H9 (cell line): ENCODE measurements around the gene RAB30. TPM values are rescaled to one million over a fixed set of nuclear protein-coding genes. Genes with fewer than 3 reads are reported as not detected.

Source experiments
- DNase-seq: peaks from one replicate; pipeline ENCODE4 v3.0.0-alpha.2; 2017
- H2AFZ ChIP-seq: one replicate; pipeline ENCODE4 v1.6.1; 2013; ENCODE audit warnings: mild to moderate bottlenecking, low read length, control low read depth, moderate library complexity
- H2AK5ac ChIP-seq: 2 replicates; pipeline ENCODE4 v1.6.1; 2013; ENCODE audit warnings: low read length, control low read depth, mixed read lengths; ENCODE audit not compliant: insufficient read length
- H2BK120ac ChIP-seq: one replicate; pipeline ENCODE4 v1.6.1; 2013; ENCODE audit warnings: low read depth, mild to moderate bottlenecking, low read length, control low read depth, inconsistent platforms; ENCODE audit not compliant: poor library complexity, severe bottlenecking
- H2BK12ac ChIP-seq: 2 replicates; pipeline ENCODE4 v1.6.1; 2013; ENCODE audit warnings: low read length, control low read depth, mixed read lengths, low read depth; ENCODE audit not compliant: insufficient read length
- H2BK15ac ChIP-seq: 2 replicates; pipeline ENCODE4 v1.6.1; 2013; ENCODE audit warnings: low read depth, low read length, control low read depth
- H2BK20ac ChIP-seq: one replicate; pipeline ENCODE4 v1.6.1; 2013; ENCODE audit warnings: low read depth, mild to moderate bottlenecking, low read length, control low read depth, inconsistent platforms; ENCODE audit not compliant: poor library complexity, severe bottlenecking
- H2BK5ac ChIP-seq: 2 replicates; pipeline ENCODE4 v1.6.1; 2013; ENCODE audit warnings: low read length, control low read depth, mixed read lengths; ENCODE audit not compliant: insufficient read length
- H3K14ac ChIP-seq: 2 replicates; pipeline ENCODE4 v1.6.1; 2013; ENCODE audit warnings: low read length, control low read depth; ENCODE audit not compliant: insufficient read depth
- H3K18ac ChIP-seq: 2 replicates; pipeline ENCODE4 v1.6.1; 2013; ENCODE audit warnings: low read depth, mild to moderate bottlenecking, mixed read lengths, low read length, control low read depth; ENCODE audit not compliant: insufficient read length
- H3K23ac ChIP-seq: 2 replicates; pipeline ENCODE4 v1.6.1; 2013; ENCODE audit warnings: low read length, control low read depth, mixed read lengths, low read depth; ENCODE audit not compliant: insufficient read length
- H3K23me2 ChIP-seq: 2 replicates; pipeline ENCODE4 v1.6.1; 2013; ENCODE audit warnings: low read depth, mild to moderate bottlenecking, mixed read lengths, low read length, control low read depth; ENCODE audit not compliant: insufficient read length, poor library complexity, severe bottlenecking
- H3K27ac ChIP-seq: 2 replicates; pipeline ENCODE4 v1.5.1; 2013; ENCODE audit warnings: low read length, control low read depth, mixed read lengths, low read depth; ENCODE audit not compliant: insufficient read length
- H3K27me3 ChIP-seq: 2 replicates; pipeline ENCODE4 v1.6.1; 2013; ENCODE audit warnings: low read length, control low read depth, inconsistent platforms; ENCODE audit not compliant: insufficient read depth
- H3K4ac ChIP-seq: 2 replicates; pipeline ENCODE4 v1.6.1; 2013; ENCODE audit warnings: low read depth, mild to moderate bottlenecking, control low read depth, inconsistent platforms, low read length, moderate library complexity
- H3K4me1 ChIP-seq: 2 replicates; pipeline ENCODE4 v1.6.1; 2013; ENCODE audit warnings: low read length, control low read depth, inconsistent platforms; ENCODE audit not compliant: insufficient read depth
- H3K4me2 ChIP-seq: 2 replicates; pipeline ENCODE4 v1.6.1; 2013; ENCODE audit warnings: low read length, control low read depth, mixed read lengths; ENCODE audit not compliant: insufficient read length, insufficient read depth
- H3K56ac ChIP-seq: 2 replicates; pipeline ENCODE4 v1.6.1; 2013; ENCODE audit warnings: low read depth, mild to moderate bottlenecking, mixed read lengths, low read length, control low read depth; ENCODE audit not compliant: insufficient read length
- H3K79me1 ChIP-seq: 2 replicates; pipeline ENCODE4 v1.6.1; 2013; ENCODE audit warnings: low read depth, mild to moderate bottlenecking, moderate library complexity, low read length, control low read depth, inconsistent platforms; ENCODE audit not compliant: insufficient read depth, poor library complexity, severe bottlenecking
- H3K79me2 ChIP-seq: 2 replicates; pipeline ENCODE4 v1.6.1; 2013; ENCODE audit warnings: low read length, control low read depth, inconsistent platforms; ENCODE audit not compliant: insufficient read depth
- H3K9ac ChIP-seq: 2 replicates; pipeline ENCODE4 v1.6.1; 2013; ENCODE audit warnings: low read length, control low read depth, mixed read lengths; ENCODE audit not compliant: insufficient read length; ENCODE audit errors: extremely low read depth
- H3K9me3 ChIP-seq: one replicate; pipeline ENCODE4 v1.6.1; 2013; ENCODE audit warnings: low read depth, low read length, inconsistent platforms; ENCODE audit not compliant: control insufficient read depth
- H3T11ph ChIP-seq: one replicate; pipeline ENCODE4 v1.6.1; 2013; ENCODE audit warnings: mild to moderate bottlenecking, low read length, control low read depth, inconsistent platforms
- H4K20me1 ChIP-seq: one replicate; pipeline ENCODE4 v1.6.1; 2013; ENCODE audit not compliant: control insufficient read depth, insufficient read length, insufficient read depth
- H4K5ac ChIP-seq: 2 replicates; pipeline ENCODE4 v1.6.1; 2013; ENCODE audit warnings: low read depth, mild to moderate bottlenecking, mixed read lengths, low read length, control low read depth; ENCODE audit not compliant: insufficient read length
- H4K8ac ChIP-seq: replicated peaks from 2 replicates; pipeline ENCODE4 v1.6.1; 2013; ENCODE audit warnings: low read length, control low read depth, mixed read lengths, low read depth; ENCODE audit not compliant: insufficient read length
- H4K91ac ChIP-seq: 2 replicates; pipeline ENCODE4 v1.6.1; 2013; ENCODE audit warnings: low read depth, mild to moderate bottlenecking, moderate library complexity, mixed read lengths, low read length, control low read depth; ENCODE audit not compliant: insufficient read length
- H3K27ac Mint-ChIP-seq, 3 experiments: 2 replicates in 2 of 3; 3 replicates in 1 of 3; pipeline ENCODE4 v1.8.0; 2020 to 2021; ENCODE audit warnings: mixed read lengths in 3 of 3, mild to moderate bottlenecking in 1 of 3, moderate library complexity in 1 of 3
- H3K27me3 Mint-ChIP-seq: 2 replicates; pipeline ENCODE4 v1.8.0; 2021; ENCODE audit warnings: low read depth, mild to moderate bottlenecking, moderate library complexity, mixed read lengths
- H3K36me3 Mint-ChIP-seq, 3 experiments: 2 replicates in 2 of 3; 3 replicates in 1 of 3; pipeline ENCODE4 v1.8.0; 2020 to 2021; ENCODE audit warnings: low read depth in 3 of 3, mixed read lengths in 3 of 3; ENCODE audit not compliant: insufficient read depth in 1 of 3
- H3K4me1 Mint-ChIP-seq, 2 experiments: 2 replicates each; pipeline ENCODE4 v1.8.0; 2020; ENCODE audit warnings: mixed read lengths in 2 of 2
- H3K4me3 Mint-ChIP-seq, 2 experiments: 2 replicates in 1 of 2; 3 replicates in 1 of 2; pipeline ENCODE4 v1.8.0; 2020 to 2021; ENCODE audit warnings: mild to moderate bottlenecking in 2 of 2, mixed read lengths in 2 of 2, moderate library complexity in 1 of 2
- H3K9me3 Mint-ChIP-seq, 2 experiments: 2 replicates in 1 of 2; 3 replicates in 1 of 2; pipeline ENCODE4 v1.8.0; 2020; ENCODE audit warnings: mild to moderate bottlenecking in 2 of 2, mixed read lengths in 2 of 2, moderate library complexity in 1 of 2
- CTCF ChIP-seq: fragments of 200-600 bp; sonication (generic); conservative IDR thresholded peaks from 3 replicates; pipeline ENCODE4 v1.8.0; 2021; ENCODE audit warnings: antibody characterized with exemption, mild to moderate bottlenecking
- WGBS: extraction: QIAGEN DNeasy Blood & Tissue Kit; methylation state at CpG from one replicate; pipeline ENCODE4 v1.1.7; 2013; ENCODE audit warnings: missing lambda C conversion rate, low lambda C conversion rate, mixed read lengths; ENCODE audit not compliant: insufficient read length; ENCODE audit errors: extremely low coverage; 5-methylcytosine and 5-hydroxymethylcytosine counted together
- total RNA-seq: library from RNA; stranded (reverse); gene quantifications from 2 replicates; pipeline ENCODE4 v1.2.1, GENCODE V29; 2021

Gene RAB30
- total RNA-seq, 1 experiment from 2014 or later, result 4.8 TPM

GRCh38 chr11:83007909-83008580 lies 63.7 kb downstream of the RAB30 start:
- Histone ChIP-seq H2BK15ac (no peak overlapping the region), H2BK5ac (no peak overlapping the region), H3K4me1 (no peaks in the 10 kb centered on the region), H3K4ac (no peak overlapping the region), H4K8ac (no peak overlapping the region), H2AK5ac (no peak overlapping the region), H3K23ac (no peak overlapping the region), H3K9me3 (no peaks in the 10 kb centered on the region), H4K91ac (no peak overlapping the region), H3K27me3 (no peaks in the 10 kb centered on the region), H3K56ac (no peak overlapping the region), H3K9ac (no peak overlapping the region), H3K18ac (no peak overlapping the region), H2BK120ac (no peak overlapping the region), H3K27ac (no peak overlapping the region), H3K79me1 (no peaks in the 10 kb centered on the region), H2AFZ (no peak overlapping the region), H2BK20ac (no peak overlapping the region), H3T11ph (no peak overlapping the region), H4K20me1 (peaks cover 2% of the 10 kb centered on the region), H3K14ac (no peak overlapping the region), H4K5ac (no peak overlapping the region), H3K79me2 (no peaks in the 10 kb centered on the region), H3K23me2 (no peaks in the 10 kb centered on the region), H2BK12ac (no peak overlapping the region), H3K4me2 (no peak overlapping the region)
- Mint-ChIP-seq H3K4me1 (peaks cover 11 to 15% of the 10 kb centered on the region in 2 experiments), H3K27ac (peak overlapping the region; percentile 62 to 77 (median 68); a peak in 5 of 7 replicates), H3K27me3 (no peaks in the 10 kb centered on the region), H3K9me3 (no peaks in the 10 kb centered on the region), H3K4me3 (no peak overlapping the region), H3K36me3 (no peaks in the 10 kb centered on the region)
- no peak for DNase-seq
- no CpG with 5 or more reads among the region's 6 CpGs for WGBS
- TF ChIP-seq CTCF, result no peak
